Mesendoderm (in vitro differentiated cells): ENCODE measurements around the gene CSNK1A1.
"Not testable (repeated sequence)": the region's sequence is repeated elsewhere in the genome, so short reads cannot be mapped to it uniquely, and the experiment has no call there.

Source experiments
- DNase-seq: peaks from one replicate; pipeline ENCODE4 v3.0.0; 2013
- H2AK5ac ChIP-seq: 2 replicates; pipeline ENCODE4 v1.6.1; 2013; ENCODE audit warnings: low read length, inconsistent platforms
- H2BK120ac ChIP-seq: 2 replicates; pipeline ENCODE4 v1.6.1; 2013; ENCODE audit warnings: low read depth, mild to moderate bottlenecking, low read length, moderate library complexity, mixed read lengths
- H2BK15ac ChIP-seq: replicated peaks from 2 replicates; pipeline ENCODE4 v1.6.1; 2013; ENCODE audit warnings: low read depth, mild to moderate bottlenecking, moderate library complexity
- H2BK5ac ChIP-seq: 2 replicates; pipeline ENCODE4 v1.6.1; 2013; ENCODE audit warnings: low read length, inconsistent platforms
- H3K18ac ChIP-seq: 2 replicates; pipeline ENCODE4 v1.6.1; 2013; ENCODE audit warnings: mild to moderate bottlenecking, low read length, mixed read lengths
- H3K23ac ChIP-seq: one replicate; pipeline ENCODE4 v1.6.1; 2013; ENCODE audit warnings: low read length
- H3K27ac ChIP-seq: 2 replicates; pipeline ENCODE4 v1.5.1; 2013; ENCODE audit warnings: low read depth, mild to moderate bottlenecking, inconsistent platforms, low read length, moderate library complexity
- H3K27me3 ChIP-seq: 2 replicates; pipeline ENCODE4 v1.6.1; 2013; ENCODE audit warnings: low read length, control low read depth, mild to moderate bottlenecking, inconsistent platforms; ENCODE audit not compliant: insufficient read depth, poor library complexity
- H3K36me3 ChIP-seq: 2 replicates; pipeline ENCODE4 v1.6.1; 2013; ENCODE audit warnings: low read length, inconsistent platforms; ENCODE audit not compliant: control insufficient read depth, insufficient read depth
- H3K4ac ChIP-seq: one replicate; pipeline ENCODE4 v1.6.1; 2013; ENCODE audit warnings: low read depth, mild to moderate bottlenecking, low read length, moderate library complexity
- H3K4me1 ChIP-seq: 2 replicates; pipeline ENCODE4 v1.6.1; 2013; ENCODE audit warnings: low read depth, low read length, inconsistent platforms; ENCODE audit not compliant: control insufficient read depth
- H3K4me2 ChIP-seq: 2 replicates; pipeline ENCODE4 v1.6.1; 2013; ENCODE audit warnings: low read length
- H3K4me3 ChIP-seq: 2 replicates; pipeline ENCODE4 v1.5.1; 2013; ENCODE audit warnings: mild to moderate bottlenecking, low read length
- H3K56ac ChIP-seq: one replicate; pipeline ENCODE4 v1.6.1; 2013; ENCODE audit warnings: low read length
- H3K79me1 ChIP-seq: 2 replicates; pipeline ENCODE4 v1.6.1; 2013; ENCODE audit warnings: low read length, inconsistent platforms
- H3K79me2 ChIP-seq: 2 replicates; pipeline ENCODE4 v1.6.1; 2013; ENCODE audit warnings: mild to moderate bottlenecking, low read length; ENCODE audit not compliant: control insufficient read depth, insufficient read depth
- H3K9ac ChIP-seq: 2 replicates; pipeline ENCODE4 v1.6.1; 2013; ENCODE audit warnings: low read length, inconsistent platforms
- H4K5ac ChIP-seq: one replicate; pipeline ENCODE4 v1.6.1; 2013; ENCODE audit warnings: low read length
- H4K8ac ChIP-seq: one replicate; pipeline ENCODE4 v1.6.1; 2013; ENCODE audit warnings: low read depth, mild to moderate bottlenecking, control low read depth, low read length, moderate library complexity
- WGBS: extraction: QIAGEN DNeasy Blood & Tissue Kit; methylation state at CpG from one replicate; pipeline ENCODE4 v1.1.7; 2013; ENCODE audit warnings: low lambda C conversion rate, missing lambda C conversion rate; ENCODE audit not compliant: insufficient coverage; ENCODE audit errors: extremely low coverage; 5-methylcytosine and 5-hydroxymethylcytosine counted together

CSNK1A1 gene

GRCh38 chr5:149541893-149542292 lies 9.3 kb downstream of the CSNK1A1 start:
- no peak overlapping the region for H3K27ac ChIP-seq

GRCh38 chr5:149540089-149540488 lies 11.2 kb downstream of the CSNK1A1 start:
- no peak overlapping the region for H2BK5ac ChIP-seq
- H3K18ac ChIP-seq: no peak overlapping the region
- no peak overlapping the region for H4K8ac ChIP-seq
- no peak for DNase-seq
- no peak overlapping the region for H2BK15ac ChIP-seq
- no peak overlapping the region for H3K4me2 ChIP-seq
- peaks cover 7% of the 10 kb centered on the region for H3K36me3 ChIP-seq
- H3K56ac ChIP-seq: no peak overlapping the region
- WGBS: no CpG with 5 or more reads among the region's 3 CpGs
- peaks cover 85% of the 10 kb centered on the region for H3K79me2 ChIP-seq
- no peak overlapping the region for H4K5ac ChIP-seq
- H3K23ac ChIP-seq: no peak overlapping the region
- H3K27me3 ChIP-seq: no peaks in the 10 kb centered on the region
- H3K79me1 ChIP-seq: no peaks in the 10 kb centered on the region
- H2BK120ac ChIP-seq: no peak overlapping the region
- no peak overlapping the region for H2AK5ac ChIP-seq
- no peak overlapping the region for H3K27ac ChIP-seq
- H3K4me1 ChIP-seq: no peaks in the 10 kb centered on the region
- H3K4me3 ChIP-seq: no peak overlapping the region
- H3K4ac ChIP-seq: no peak overlapping the region
- H3K9ac ChIP-seq: no peak overlapping the region

More at GRCh38 chr5:149541893-149542292, 9.3 kb downstream of the CSNK1A1 start:
- H2BK5ac ChIP-seq: no peak overlapping the region
- no peak overlapping the region for H3K18ac ChIP-seq
- no peak overlapping the region for H3K56ac ChIP-seq
- H2BK120ac ChIP-seq: no peak overlapping the region
- H2BK15ac ChIP-seq: no peak overlapping the region
- H3K23ac ChIP-seq: no peak overlapping the region
- H3K36me3 ChIP-seq: peaks cover 10% of the 10 kb centered on the region
- WGBS: no CpG with 5 or more reads among the region's 6 CpGs
- DNase-seq: no peak
- peaks cover under 1% of the 10 kb centered on the region for H3K4me1 ChIP-seq
- H4K5ac ChIP-seq: no peak overlapping the region
- no peak overlapping the region for H3K4ac ChIP-seq
- no peaks in the 10 kb centered on the region for H3K27me3 ChIP-seq
- no peak overlapping the region for H4K8ac ChIP-seq
- H3K4me3 ChIP-seq: no peak overlapping the region
- H2AK5ac ChIP-seq: no peak overlapping the region
- H3K9ac ChIP-seq: no peak overlapping the region
- H3K79me1 ChIP-seq: peaks cover 2% of the 10 kb centered on the region
- no peak overlapping the region for H3K4me2 ChIP-seq
- H3K79me2 ChIP-seq: peaks cover 87% of the 10 kb centered on the region

- Histone ChIP-seq H3K18ac (no peak overlapping the region), H3K4me3 (no peak overlapping the region), H2BK120ac (no peak overlapping the region), H2BK15ac (no peak overlapping the region), H3K36me3 (peaks cover 4% of the 10 kb centered on the region), H3K27ac (no peak overlapping the region), H3K79me2 (peaks cover 85% of the 10 kb centered on the region), H3K27me3 (no peaks in the 10 kb centered on the region), H4K8ac (no peak overlapping the region), H2BK5ac (no peak overlapping the region), H3K4ac (no peak overlapping the region), H3K4me2 (no peak overlapping the region), H3K23ac (no peak overlapping the region), H3K4me1 (no peaks in the 10 kb centered on the region), H3K56ac (no peak overlapping the region), H3K79me1 (no peaks in the 10 kb centered on the region), H2AK5ac (no peak overlapping the region), H4K5ac (no peak overlapping the region), H3K9ac (no peak overlapping the region)
- DNase-seq: no peak
- WGBS: no CpG with 5 or more reads among the region's 1 CpG
These were observed 13.8 kb downstream of the CSNK1A1 start for GRCh38 chr5:149537374-149537975.

GRCh38 chr5:149535787-149536186 lies 15.5 kb downstream of the CSNK1A1 start:
- not testable (repeated sequence) for H3K4me1 ChIP-seq, H3K79me1 ChIP-seq, H3K36me3 ChIP-seq, H2BK5ac ChIP-seq, H4K5ac ChIP-seq, H3K56ac ChIP-seq, H2BK15ac ChIP-seq, H2AK5ac ChIP-seq, H2BK120ac ChIP-seq, H3K18ac ChIP-seq, H3K4me3 ChIP-seq, DNase-seq, H4K8ac ChIP-seq, H3K9ac ChIP-seq, H3K4ac ChIP-seq, H3K27me3 ChIP-seq, H3K23ac ChIP-seq, H3K4me2 ChIP-seq, H3K27ac ChIP-seq
- peaks cover 85% of the 10 kb centered on the region for H3K79me2 ChIP-seq
- no CpG with 5 or more reads among the region's 6 CpGs for WGBS

- no peak overlapping the region for H4K5ac ChIP-seq
- H2BK15ac ChIP-seq: no peak overlapping the region
- peaks cover 85% of the 10 kb centered on the region for H3K79me2 ChIP-seq
- H2BK120ac ChIP-seq: no peak overlapping the region
- no peak overlapping the region for H2AK5ac ChIP-seq
- H3K23ac ChIP-seq: no peak overlapping the region
- H3K4me3 ChIP-seq: no peak overlapping the region
- peaks cover 2% of the 10 kb centered on the region for H3K36me3 ChIP-seq
- H3K4me2 ChIP-seq: no peak overlapping the region
- DNase-seq: no peak
- H3K4me1 ChIP-seq: no peaks in the 10 kb centered on the region
- H3K4ac ChIP-seq: no peak overlapping the region
- no peak overlapping the region for H3K56ac ChIP-seq
- no peak overlapping the region for H4K8ac ChIP-seq
- WGBS: no CpG with 5 or more reads among the region's 7 CpGs
- H2BK5ac ChIP-seq: no peak overlapping the region
- no peaks in the 10 kb centered on the region for H3K27me3 ChIP-seq
- H3K79me1 ChIP-seq: no peaks in the 10 kb centered on the region
- no peak overlapping the region for H3K9ac ChIP-seq
- H3K27ac ChIP-seq: no peak overlapping the region
- no peak overlapping the region for H3K18ac ChIP-seq
These were observed 18.8 kb downstream of the CSNK1A1 start for GRCh38 chr5:149532413-149532812.

GRCh38 chr5:149529463-149529862 lies 21.8 kb downstream of the CSNK1A1 start:
- H3K36me3 ChIP-seq: no peaks in the 10 kb centered on the region
- H4K8ac ChIP-seq: no peak overlapping the region
- H2AK5ac ChIP-seq: no peak overlapping the region

More at GRCh38 chr5:149529463-149529862, 21.8 kb downstream of the CSNK1A1 start:
- H3K23ac ChIP-seq: no peak overlapping the region
- H3K4me3 ChIP-seq: no peak overlapping the region
- H2BK15ac ChIP-seq: no peak overlapping the region
- H3K4me2 ChIP-seq: no peak overlapping the region
- no peak overlapping the region for H2BK120ac ChIP-seq
- no peak overlapping the region for H3K4ac ChIP-seq
- no peak overlapping the region for H3K9ac ChIP-seq
- H3K79me2 ChIP-seq: peaks cover 78% of the 10 kb centered on the region
- no peak overlapping the region for H2BK5ac ChIP-seq
- H3K27ac ChIP-seq: no peak overlapping the region
- no peaks in the 10 kb centered on the region for H3K4me1 ChIP-seq
- H4K5ac ChIP-seq: no peak overlapping the region
- no peak overlapping the region for H3K18ac ChIP-seq
- H3K79me1 ChIP-seq: no peaks in the 10 kb centered on the region
- H3K56ac ChIP-seq: no peak overlapping the region
- no peak for DNase-seq
- H3K27me3 ChIP-seq: no peaks in the 10 kb centered on the region
